ENCODE data around the gene TNFSF13.

- TF ChIP-seq CTCF (IDR thresholded peaks at IDR 0.05; ENCODE audit: insufficient read depth, low read length, poor library complexity, severe bottlenecking) (no peak), EZH2phosphoT487 (conservative IDR thresholded peaks at IDR 0.05; ENCODE audit: low read length) (no peak)
These were observed 14.2 kb downstream of the TNFSF13 start for GRCh38 chr17:7572588-7573323.
